GM19043 (cell line): ENCODE results near the gene RIPOR2.

Experiments used
- ATAC-seq: cut with Tn5 transposase; IDR thresholded peaks from one replicate; pipeline ENCODE4 v1.9.1; 2021; ENCODE audit warnings: low read depth; ENCODE audit not compliant: unreplicated experiment

The RIPOR2 gene

DNA sequence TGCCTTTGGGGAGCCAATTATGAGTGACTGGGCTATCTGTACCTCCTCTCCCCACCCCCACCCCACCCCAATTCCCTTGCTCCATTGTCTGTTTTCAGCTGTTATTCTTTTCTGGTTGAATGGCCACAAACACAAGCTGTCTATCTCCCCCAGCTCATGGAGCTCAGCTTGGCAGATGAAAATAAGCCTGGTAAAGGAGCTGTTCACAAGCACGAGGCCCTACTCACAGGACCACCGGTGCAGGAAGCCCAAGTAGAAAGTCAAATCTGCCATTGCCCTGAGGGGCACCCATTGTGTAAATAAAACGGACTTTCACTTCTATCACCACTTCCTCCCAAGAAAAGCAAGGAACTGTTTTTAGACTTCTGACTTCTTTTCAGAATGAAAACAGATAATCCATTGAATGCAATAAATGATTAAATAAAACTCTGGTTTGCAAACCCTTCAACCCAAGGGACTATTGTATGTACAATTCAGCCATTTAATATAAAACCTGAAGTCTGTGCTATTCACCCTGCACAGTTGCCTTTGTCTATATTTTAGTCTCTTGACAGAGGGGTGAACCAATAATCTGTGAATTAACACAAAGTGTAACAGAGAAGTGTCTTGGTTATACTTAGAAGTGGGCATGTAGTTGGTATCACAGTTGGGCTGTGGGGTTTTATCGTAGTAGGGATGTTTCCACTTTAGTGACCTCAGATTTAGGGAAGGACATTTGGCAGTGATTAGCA, 27.7 kb downstream of the RIPOR2 start:
- ATAC-seq = no peak

- ATAC-seq = no peak
Measured at GRCh38 chr6:24906314-24906713, 29.4 kb downstream of the RIPOR2 start.

DNA sequence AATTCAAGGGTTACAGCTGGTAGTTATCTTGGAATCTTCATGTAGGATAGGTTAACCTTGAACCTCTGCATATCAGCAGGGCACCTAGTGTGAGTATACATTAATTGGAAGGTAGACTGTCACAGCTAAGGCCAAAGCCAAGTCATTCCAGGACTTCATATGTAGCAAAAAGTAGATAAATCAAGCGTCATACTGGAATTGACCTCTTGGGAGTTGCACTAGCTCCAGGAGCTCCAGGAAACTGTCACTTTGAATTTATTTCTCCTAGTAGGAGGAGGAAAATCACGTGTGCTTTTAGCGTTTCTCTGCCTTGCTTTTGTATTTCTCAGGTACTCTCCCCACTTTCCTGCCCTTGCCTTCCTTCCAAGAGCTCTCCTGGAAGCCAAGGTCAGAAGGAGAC, 30.3 kb downstream of the RIPOR2 start:
- ATAC-seq = no peak

DNA sequence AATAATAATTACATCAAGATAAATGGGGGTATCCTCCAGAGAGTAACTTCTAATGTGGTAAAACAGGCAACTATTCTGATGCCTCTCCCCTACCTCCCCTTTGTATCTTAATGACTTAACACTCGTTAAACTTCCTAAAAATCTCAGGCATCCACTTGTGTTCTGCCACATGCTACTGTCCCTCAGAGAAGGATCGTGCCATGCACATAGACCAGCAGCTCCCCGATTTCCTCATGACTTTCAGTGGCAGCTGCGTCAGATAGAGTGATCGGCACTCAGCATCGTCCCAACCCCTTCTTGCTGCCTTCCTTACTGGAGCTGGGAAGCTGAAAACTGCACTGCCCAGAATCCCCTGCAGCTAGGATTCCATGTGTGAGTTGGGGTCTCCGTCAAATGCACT, 32.1 kb downstream of the RIPOR2 start:
- ATAC-seq = no peak

DNA sequence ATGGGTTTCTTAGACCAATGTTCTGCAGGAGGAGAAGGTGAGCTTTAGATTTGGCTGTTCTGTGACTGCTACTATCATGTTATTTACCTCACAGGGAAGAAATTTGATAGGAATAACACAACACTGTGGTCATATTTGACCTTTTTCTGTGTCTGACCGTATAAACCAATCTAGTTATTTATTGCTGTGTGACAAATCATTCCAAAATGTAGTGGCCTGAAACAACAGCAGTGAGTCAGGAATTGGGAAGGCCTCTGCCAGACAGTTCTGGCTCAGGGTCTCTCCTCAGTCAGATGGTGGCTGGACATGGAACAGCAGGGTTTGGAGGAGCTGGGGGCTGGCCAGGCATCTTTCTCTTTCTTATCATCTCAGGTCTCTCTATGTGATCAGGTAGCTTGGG, 33.0 kb downstream of the RIPOR2 start:
- ATAC-seq = no peak

- no peak for ATAC-seq
Measured at GRCh38 chr6:24901698-24902328, 33.9 kb downstream of the RIPOR2 start.

- ATAC-seq = no peak
Measured at GRCh38 chr6:24900917-24901697, 34.7 kb downstream of the RIPOR2 start.

DNA sequence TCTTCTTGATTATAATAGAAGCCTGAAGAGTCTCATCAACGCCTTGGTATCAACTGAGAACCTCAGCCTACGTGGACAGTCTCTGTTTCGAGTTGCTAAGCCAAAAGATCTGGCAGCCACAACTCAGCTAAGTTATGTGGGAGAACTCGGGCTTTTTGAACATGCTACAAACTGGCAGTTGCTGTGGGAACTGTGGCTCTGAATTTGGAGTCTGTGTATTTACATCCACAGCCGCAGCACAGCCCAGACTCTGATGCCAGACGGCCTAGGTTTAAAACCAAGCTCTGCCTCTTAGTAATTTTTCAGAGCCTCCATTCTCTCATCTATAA, 35.8 kb downstream of the RIPOR2 start:
- ATAC-seq = no peak

- ATAC-seq = no peak
Measured at GRCh38 chr6:24899136-24899996, 36.4 kb downstream of the RIPOR2 start.

DNA sequence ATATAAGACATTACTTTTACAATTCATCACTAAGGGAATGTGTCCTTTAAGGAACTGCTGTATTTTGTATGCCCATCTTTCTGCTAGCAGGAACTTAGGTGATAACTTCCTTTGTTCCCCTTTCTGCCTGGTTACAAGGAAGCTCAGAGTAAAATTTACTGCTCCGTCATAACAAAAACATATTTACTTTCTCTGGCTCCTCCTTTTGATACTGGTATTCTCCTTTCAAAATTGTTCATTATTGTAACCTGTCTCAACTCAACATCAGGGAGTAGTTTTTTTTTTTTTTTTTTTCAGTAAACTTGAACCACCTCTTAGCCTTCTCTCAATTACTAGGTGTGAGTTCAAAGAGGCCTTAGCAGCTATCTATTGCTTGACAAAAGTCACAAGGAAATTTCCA, 37.1 kb downstream of the RIPOR2 start:
- no peak for ATAC-seq

DNA sequence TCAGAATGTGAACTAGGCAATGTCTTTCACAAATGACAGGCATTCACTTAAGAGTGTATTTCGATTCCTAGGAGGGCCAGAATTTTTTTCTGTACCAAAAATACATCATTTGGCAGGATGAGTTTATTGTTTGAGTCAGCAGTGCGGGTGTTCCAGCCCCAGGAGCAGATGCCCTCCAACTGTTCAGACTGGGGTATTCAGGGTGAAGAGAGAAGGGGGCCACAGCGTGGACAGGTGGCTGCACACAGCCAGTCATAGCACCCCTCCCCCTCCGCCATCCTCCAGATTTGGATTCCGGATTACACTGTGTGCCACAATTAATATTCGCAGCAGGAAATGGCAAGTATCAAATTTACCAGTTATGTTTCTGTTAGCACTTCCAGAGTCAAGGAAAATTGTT, 38.6 kb downstream of the RIPOR2 start:
- ATAC-seq = no peak

- no peak for ATAC-seq
Measured at GRCh38 chr6:24893342-24893850, 42.4 kb downstream of the RIPOR2 start.

GRCh38 chr6:24891004-24891403, 44.8 kb downstream of the RIPOR2 start:
- ATAC-seq = no peak

DNA sequence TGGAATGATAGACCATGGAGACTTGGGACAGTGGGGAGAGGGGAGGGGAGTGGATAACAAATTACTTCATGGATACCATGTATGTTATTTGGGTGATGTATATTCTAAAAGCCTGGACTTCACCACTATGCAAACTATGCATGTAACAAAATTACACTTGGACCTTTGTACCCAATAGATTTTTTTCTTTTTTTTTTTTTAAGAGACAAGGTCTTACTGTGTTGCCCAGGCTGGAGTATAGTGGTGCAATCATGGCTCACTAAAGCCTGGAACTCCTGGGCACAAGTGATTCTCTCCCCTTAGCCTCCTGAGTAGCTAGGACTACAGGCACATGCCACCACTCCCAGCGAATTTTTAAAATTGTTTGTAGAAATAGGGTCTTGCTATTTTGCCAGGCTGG, 45.3 kb downstream of the RIPOR2 start:
- ATAC-seq = no peak

GRCh38 chr6:24888715-24889370, 46.9 kb downstream of the RIPOR2 start:
- ATAC-seq = no peak

GRCh38 chr6:24887545-24888140, 48.1 kb downstream of the RIPOR2 start:
- no peak for ATAC-seq

DNA sequence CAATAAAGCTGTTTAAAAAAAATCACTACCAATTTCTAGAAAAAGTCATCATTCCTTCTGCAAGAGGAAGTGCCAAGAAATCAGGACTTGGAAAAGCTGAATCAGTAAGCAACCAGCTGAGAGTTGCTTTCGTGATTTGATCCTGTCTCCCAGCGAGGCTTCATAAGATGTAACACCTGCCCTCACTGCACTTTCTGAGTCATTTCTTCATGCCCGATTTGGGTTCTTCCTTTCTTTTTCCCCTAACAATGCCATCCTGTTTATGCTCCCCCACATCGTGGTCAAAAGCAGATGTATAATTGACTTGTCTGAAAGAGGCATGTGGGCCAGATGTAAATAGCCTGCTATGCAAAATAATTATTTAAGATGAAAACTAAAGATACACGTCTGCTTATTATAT, 52.1 kb downstream of the RIPOR2 start:
- ATAC-seq = peak; percentile 63

DNA sequence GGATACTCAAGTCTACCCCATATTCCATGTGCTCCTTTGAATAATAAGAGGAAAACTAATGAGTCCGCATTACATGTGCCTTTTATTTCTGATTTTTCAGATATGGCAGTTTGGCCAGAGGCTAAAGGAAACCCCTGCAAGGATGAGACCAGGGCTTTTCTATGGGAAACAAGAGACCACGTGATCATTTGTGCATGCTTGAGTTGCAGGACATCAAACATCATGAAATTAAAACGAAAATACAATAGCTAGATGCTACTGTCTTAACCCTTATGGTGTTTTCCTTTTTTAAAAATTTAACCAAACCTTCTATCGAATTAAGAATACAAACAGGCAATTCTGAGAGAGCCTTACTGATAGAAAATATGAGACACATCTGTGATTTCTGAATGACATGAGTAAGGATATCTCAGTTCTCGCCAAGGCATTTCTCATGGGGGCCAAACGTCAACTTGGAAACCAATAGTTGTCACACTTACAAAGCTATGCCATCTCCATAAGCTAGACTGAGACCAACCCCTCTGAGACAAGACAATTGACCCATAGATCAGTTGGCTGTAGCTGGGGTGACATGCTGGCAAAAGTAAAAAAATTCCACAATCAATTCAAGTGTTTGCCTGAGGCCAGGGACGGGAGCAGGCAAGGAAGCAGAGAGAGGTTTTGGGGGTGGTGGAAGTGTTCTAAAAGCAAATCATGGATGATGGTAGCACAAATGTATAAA, 52.8 kb downstream of the RIPOR2 start:
- no peak for ATAC-seq

GRCh38 chr6:24882295-24882694, 53.5 kb downstream of the RIPOR2 start:
- ATAC-seq = no peak
